NT2/D1 (cell line): ENCODE measurements around the gene RAP1GAP.

Experiments used
- YY1 ChIP-seq: IDR thresholded peaks from 2 replicates; pipeline ENCODE4 v1.6.1; 2011; ENCODE audit not compliant: insufficient read length, insufficient read depth
- ZNF274 ChIP-seq: IDR thresholded peaks from 2 replicates; pipeline ENCODE4 v1.6.1; 2011; ENCODE audit warnings: mild to moderate bottlenecking, low read depth, low read length

GRCh38 chr1:21564521-21565095 is 104.5 kb downstream of the RAP1GAP start:
- TF ChIP-seq YY1 (no peak), ZNF274 (no peak)
